WERI-Rb-1 (cell line): ENCODE data around the gene ZNF511.

Experiments
- DNase-seq: peaks from one replicate; pipeline ENCODE4 v3.0.0-alpha.2; 2020
- H3K27ac ChIP-seq: fragments of 250-450 bp; sonication (Bioruptor Pico); 2 replicates; pipeline ENCODE4 v1.5.1; 2020; ENCODE audit warnings: mild to moderate bottlenecking, moderate library complexity
- H3K27me3 ChIP-seq: fragments of 250-450 bp; sonication (Bioruptor Pico); 2 replicates; pipeline ENCODE4 v1.5.1; 2021; ENCODE audit warnings: mild to moderate bottlenecking, low read depth, moderate library complexity; ENCODE audit not compliant: insufficient read depth, severe bottlenecking
- H3K36me3 ChIP-seq: fragments of 250-450 bp; sonication (Bioruptor Pico); 2 replicates; pipeline ENCODE4 v1.5.1; 2020; ENCODE audit warnings: mild to moderate bottlenecking, moderate library complexity
- H3K4me3 ChIP-seq: 2 replicates; pipeline ENCODE4 v1.5.1; 2011; ENCODE audit warnings: low read depth, mild to moderate bottlenecking, control low read depth, low read length
- H3K9me3 ChIP-seq: fragments of 250-450 bp; sonication (Bioruptor Pico); 2 replicates; pipeline ENCODE4 v1.5.1; 2021; ENCODE audit warnings: mild to moderate bottlenecking, moderate library complexity; ENCODE audit not compliant: severe bottlenecking
- TF ChIP-seq, protein P1 (sequence below): IDR thresholded peaks from 2 replicates; pipeline ENCODE4 v1.5.1; 2011; ENCODE audit warnings: low read depth, mild to moderate bottlenecking, control low read depth, inconsistent platforms, low read length

The ZNF511 gene, protein sequence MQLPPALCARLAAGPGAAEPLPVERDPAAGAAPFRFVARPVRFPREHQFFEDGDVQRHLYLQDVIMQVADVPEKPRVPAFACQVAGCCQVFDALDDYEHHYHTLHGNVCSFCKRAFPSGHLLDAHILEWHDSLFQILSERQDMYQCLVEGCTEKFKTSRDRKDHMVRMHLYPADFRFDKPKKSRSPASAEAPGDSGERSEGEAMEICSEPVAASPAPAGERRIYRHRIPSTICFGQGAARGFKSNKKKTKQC

GRCh38 chr10:133308421-133309099 lies at the start of gene ZNF511, which contains the start of gene TUBGCP2:
TSS of gene ZNF511 (plus strand) at chr10:133308914. CDS start at chr10:133308944, 30 bp downstream.
TSS of gene TUBGCP2 (minus strand) at chr10:133308872. CDS start at chr10:133302941, 5,931 bp downstream.
- Histone ChIP-seq H3K36me3 (peaks cover 27% of the 10 kb centered on the region), H3K9me3 (no peaks in the 10 kb centered on the region), H3K4me3 (peak within 1 kb of the TSS; percentile 83), H3K27me3 (no peaks in the 10 kb centered on the region), H3K27ac (peak within 1 kb of the TSS; percentile 96)
- TF ChIP-seq, protein P1, sequence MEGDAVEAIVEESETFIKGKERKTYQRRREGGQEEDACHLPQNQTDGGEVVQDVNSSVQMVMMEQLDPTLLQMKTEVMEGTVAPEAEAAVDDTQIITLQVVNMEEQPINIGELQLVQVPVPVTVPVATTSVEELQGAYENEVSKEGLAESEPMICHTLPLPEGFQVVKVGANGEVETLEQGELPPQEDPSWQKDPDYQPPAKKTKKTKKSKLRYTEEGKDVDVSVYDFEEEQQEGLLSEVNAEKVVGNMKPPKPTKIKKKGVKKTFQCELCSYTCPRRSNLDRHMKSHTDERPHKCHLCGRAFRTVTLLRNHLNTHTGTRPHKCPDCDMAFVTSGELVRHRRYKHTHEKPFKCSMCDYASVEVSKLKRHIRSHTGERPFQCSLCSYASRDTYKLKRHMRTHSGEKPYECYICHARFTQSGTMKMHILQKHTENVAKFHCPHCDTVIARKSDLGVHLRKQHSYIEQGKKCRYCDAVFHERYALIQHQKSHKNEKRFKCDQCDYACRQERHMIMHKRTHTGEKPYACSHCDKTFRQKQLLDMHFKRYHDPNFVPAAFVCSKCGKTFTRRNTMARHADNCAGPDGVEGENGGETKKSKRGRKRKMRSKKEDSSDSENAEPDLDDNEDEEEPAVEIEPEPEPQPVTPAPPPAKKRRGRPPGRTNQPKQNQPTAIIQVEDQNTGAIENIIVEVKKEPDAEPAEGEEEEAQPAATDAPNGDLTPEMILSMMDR, result 0 out of 2 replicates have a peak, but pooled peaks have one; percentile 10
- DNase-seq, result peak; percentile 81

DNA sequence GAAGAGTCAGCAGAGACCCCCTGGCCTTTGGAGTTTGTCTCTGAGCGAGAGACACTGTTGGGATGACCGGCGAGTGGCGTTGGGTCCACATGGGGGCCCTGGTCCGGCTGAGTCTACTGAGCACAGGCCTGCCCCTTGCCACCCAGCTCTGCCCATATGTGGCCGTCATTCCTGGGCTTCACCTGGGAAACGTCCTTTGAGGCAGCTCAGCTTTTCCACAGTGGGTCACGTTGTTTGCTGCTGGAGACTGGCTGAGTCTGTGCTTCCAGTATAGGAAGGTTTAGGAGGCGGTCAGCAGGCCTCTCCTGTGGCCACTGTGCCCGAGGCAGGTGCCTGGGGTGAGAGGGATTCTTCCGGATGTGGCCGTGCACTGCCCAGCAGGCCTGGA lies 49.1 kb upstream of the ZNF511 start:
- Histone ChIP-seq H3K4me3 (no peak overlapping the region), H3K36me3 (no peaks in the 10 kb centered on the region), H3K27ac (no peak overlapping the region), H3K27me3 (no peaks in the 10 kb centered on the region), H3K9me3 (no peaks in the 10 kb centered on the region)
- TF ChIP-seq, protein P1, result no peak
- no peak for DNase-seq

DNA sequence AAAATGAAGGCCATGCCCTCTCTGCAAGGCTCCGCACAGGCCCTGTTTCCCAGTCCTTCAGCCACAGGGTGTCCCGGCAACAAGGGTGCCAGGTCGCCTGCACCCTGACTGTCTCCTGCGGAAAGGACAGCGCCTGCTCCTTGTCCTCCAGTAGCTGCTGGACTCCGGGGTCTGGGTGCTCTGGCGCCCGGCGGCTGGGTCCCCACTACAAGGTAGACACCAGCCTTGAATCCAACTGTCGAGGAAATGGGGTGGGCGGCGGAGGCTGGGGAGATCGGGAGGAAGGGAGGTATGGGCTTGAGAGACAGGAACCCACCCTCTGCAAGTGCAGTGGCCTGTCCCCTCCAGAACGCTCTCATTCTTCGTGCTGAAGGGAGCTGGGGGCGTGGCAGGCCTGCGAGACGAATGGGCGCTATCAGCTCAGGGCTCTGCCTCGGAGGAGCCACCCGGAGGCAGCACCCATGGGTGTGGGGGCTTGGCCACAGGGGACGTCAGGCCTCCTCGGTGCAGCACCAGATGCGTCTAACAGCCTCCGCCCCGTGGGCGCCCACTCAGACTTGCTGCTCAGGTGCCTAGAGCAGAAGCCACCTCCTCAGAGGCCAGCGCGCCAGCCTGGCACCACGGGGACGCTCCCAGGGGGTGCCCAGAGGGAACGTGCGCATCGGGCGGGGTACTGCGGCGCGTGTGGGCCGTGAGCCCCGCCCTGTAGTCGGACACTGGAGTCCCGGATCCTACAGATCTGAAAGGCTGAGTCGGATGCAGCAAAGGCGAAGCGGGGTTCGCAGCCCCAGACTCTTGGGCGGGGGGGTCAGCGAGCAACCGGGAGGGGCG lies 47.6 kb upstream of the ZNF511 start:
- DNase-seq, result peak; percentile 47
- peak overlapping the region; percentile 81 for H3K27ac ChIP-seq

DNA sequence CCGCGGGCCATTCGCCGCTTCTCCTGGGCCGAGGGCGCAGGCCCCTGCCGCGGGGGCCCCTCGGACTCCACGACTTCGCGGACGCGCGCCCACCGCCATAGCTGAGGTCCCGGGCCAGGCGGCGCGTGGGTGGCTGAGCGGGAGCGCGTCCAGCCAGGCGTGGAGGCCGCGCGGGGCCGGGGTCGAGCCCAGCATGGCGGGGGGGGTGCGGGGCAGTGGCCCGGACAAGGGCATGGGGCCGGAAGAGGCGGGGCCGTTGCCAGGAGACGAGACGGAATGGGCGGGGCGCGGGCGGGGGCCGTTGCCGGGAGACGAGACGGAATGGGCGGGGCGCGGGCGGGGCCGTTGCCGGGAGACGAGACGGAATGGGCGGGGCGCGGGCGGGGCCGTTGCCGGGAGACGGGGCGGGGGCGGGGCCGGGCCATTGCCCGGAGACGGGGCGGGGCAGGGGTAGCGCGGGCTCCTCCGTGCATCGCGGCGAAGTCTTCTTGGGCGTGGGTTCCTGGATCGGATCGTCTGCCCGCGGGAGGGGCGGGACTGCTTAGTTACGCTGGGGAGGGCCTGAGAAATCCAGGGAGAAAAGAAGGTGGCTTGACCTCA lies 46.9 kb upstream of the ZNF511 start:
- TF ChIP-seq, protein P1, result no peak
- Histone ChIP-seq H3K36me3 (no peaks in the 10 kb centered on the region), H3K27me3 (no peaks in the 10 kb centered on the region), H3K9me3 (no peaks in the 10 kb centered on the region), H3K27ac (peak overlapping the region; percentile 81), H3K4me3 (peak overlapping the region; percentile 58)
- peak; percentile 89 for DNase-seq

More for the DNA sequence above, 47.6 kb upstream of the ZNF511 start:
- Histone ChIP-seq H3K4me3 (peak overlapping the region; percentile 58), H3K36me3 (no peaks in the 10 kb centered on the region), H3K9me3 (no peaks in the 10 kb centered on the region), H3K27me3 (no peaks in the 10 kb centered on the region)
- TF ChIP-seq, protein P1, result no peak

GRCh38 chr10:133262696-133263095 lies 46.0 kb upstream of the ZNF511 start:
- H3K27ac ChIP-seq, result no peak overlapping the region
- DNase-seq, result peak; percentile 72

More at GRCh38 chr10:133262696-133263095, 46.0 kb upstream of the ZNF511 start:
- TF ChIP-seq, protein P1, result no peak
- H3K27me3 ChIP-seq, result no peaks in the 10 kb centered on the region
- H3K36me3 ChIP-seq, result no peaks in the 10 kb centered on the region
- no peaks in the 10 kb centered on the region for H3K9me3 ChIP-seq
- peak overlapping the region; percentile 36 for H3K4me3 ChIP-seq
